Endothelial cell of umbilical vein (primary cell): ENCODE measurements around the gene SGCD.

Experiments used
- POLR2AphosphoS5 ChIP-seq: IDR thresholded peaks from 2 replicates; pipeline ENCODE4 v1.6.1; 2012; ENCODE audit warnings: low read depth, mild to moderate bottlenecking, control low read depth, low read length, moderate library complexity; ENCODE audit not compliant: insufficient read depth
- TF ChIP-seq, protein P1 (sequence below): IDR thresholded peaks from 2 replicates; pipeline ENCODE4 v1.6.1; 2011; ENCODE audit not compliant: insufficient read depth, insufficient read length
- TF ChIP-seq, protein P2 (sequence below), 2 donors: IDR thresholded peaks; 1 replicate in 1 of 2; 2 replicates in 1 of 2; pipeline ENCODE4 v1.5.1; 2011; ENCODE audit warnings: low read length in 2 of 2, mild to moderate bottlenecking in 2 of 2, moderate library complexity in 2 of 2, control low read depth in 1 of 2, inconsistent platforms in 1 of 2, low read depth in 1 of 2; ENCODE audit not compliant: insufficient read depth in 1 of 2; ENCODE audit errors: extremely low read depth in 1 of 2

DNA sequence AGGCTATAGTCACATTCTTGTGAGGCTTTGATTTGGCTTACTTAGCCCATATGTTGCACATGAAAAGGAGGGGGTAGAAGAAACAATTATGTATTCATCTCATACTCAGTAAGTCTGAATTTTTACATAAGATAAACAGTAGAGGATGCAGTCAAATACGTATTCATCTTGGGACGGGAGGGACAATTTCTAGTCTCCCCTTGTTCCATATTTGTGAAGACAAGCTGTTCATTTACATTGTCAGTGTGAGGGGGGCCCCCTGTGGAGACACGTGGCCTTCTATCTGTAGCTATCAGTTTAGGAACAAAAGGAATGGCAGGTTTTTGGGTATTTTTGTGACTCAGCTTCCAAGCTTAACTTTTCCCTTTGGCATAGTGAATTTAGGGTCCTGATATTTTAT, 474.0 kb downstream of the SGCD start:
- TF ChIP-seq, protein P1, sequence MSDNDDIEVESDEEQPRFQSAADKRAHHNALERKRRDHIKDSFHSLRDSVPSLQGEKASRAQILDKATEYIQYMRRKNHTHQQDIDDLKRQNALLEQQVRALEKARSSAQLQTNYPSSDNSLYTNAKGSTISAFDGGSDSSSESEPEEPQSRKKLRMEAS, result no peak
- TF ChIP-seq, protein P2, sequence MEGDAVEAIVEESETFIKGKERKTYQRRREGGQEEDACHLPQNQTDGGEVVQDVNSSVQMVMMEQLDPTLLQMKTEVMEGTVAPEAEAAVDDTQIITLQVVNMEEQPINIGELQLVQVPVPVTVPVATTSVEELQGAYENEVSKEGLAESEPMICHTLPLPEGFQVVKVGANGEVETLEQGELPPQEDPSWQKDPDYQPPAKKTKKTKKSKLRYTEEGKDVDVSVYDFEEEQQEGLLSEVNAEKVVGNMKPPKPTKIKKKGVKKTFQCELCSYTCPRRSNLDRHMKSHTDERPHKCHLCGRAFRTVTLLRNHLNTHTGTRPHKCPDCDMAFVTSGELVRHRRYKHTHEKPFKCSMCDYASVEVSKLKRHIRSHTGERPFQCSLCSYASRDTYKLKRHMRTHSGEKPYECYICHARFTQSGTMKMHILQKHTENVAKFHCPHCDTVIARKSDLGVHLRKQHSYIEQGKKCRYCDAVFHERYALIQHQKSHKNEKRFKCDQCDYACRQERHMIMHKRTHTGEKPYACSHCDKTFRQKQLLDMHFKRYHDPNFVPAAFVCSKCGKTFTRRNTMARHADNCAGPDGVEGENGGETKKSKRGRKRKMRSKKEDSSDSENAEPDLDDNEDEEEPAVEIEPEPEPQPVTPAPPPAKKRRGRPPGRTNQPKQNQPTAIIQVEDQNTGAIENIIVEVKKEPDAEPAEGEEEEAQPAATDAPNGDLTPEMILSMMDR (IDR thresholded peaks at IDR 0.05; ENCODE audit: extremely low read depth in 1 of 2, insufficient read depth in 1 of 2, low read depth in 1 of 2, low read length in 2 of 2), result no peak
- TF ChIP-seq POLR2AphosphoS5, result no peak
